ENCODE results near the gene NSMCE1. TPM values are rescaled to one million over a fixed set of nuclear protein-coding genes. Genes with fewer than 3 reads are reported as not detected.

Gene NSMCE1
- total RNA-seq, 3 donors from 2014 or later, result 39.3 to 50.1 (median 48.9) TPM

DNA sequence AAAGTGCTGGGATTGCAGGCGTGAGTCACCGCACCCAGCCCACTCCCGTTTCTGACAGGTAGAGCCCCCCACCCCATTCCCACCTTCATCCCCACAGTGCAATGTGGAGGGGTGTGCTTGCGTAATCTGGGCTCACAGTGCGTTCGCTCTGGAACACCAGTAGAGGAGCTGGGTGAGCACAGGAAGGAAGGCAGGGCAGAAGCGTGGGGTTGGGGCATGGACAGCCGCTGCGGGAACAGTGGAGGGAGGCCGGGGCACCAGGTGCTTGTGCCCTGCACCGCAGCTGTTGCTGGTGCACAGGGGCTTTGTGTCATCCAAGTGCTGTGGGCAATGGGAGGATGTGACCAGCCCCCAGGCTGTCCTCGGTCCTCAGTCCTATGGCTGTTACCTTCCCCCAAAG, 40.5 kb downstream of the NSMCE1 start:
- peak in 2 of 3 donors; percentile 26 to 49 for DNase-seq
- Histone ChIP-seq H3K4me1 (ENCODE audit: low read depth) (peaks cover 63% of the 10 kb centered on the region), H3K4me3 (no peak overlapping the region), H3K36me3 (ENCODE audit: low read depth) (no peaks in the 10 kb centered on the region), H3K9me3 (no peaks in the 10 kb centered on the region)
- TF ChIP-seq, protein P1, sequence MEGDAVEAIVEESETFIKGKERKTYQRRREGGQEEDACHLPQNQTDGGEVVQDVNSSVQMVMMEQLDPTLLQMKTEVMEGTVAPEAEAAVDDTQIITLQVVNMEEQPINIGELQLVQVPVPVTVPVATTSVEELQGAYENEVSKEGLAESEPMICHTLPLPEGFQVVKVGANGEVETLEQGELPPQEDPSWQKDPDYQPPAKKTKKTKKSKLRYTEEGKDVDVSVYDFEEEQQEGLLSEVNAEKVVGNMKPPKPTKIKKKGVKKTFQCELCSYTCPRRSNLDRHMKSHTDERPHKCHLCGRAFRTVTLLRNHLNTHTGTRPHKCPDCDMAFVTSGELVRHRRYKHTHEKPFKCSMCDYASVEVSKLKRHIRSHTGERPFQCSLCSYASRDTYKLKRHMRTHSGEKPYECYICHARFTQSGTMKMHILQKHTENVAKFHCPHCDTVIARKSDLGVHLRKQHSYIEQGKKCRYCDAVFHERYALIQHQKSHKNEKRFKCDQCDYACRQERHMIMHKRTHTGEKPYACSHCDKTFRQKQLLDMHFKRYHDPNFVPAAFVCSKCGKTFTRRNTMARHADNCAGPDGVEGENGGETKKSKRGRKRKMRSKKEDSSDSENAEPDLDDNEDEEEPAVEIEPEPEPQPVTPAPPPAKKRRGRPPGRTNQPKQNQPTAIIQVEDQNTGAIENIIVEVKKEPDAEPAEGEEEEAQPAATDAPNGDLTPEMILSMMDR (IDR thresholded peaks at IDR 0.05), result no peak
- no peak for ATAC-seq
- intact Hi-C loops (cut with DNase I, micrococcal nuclease), result no loop called here

DNA sequence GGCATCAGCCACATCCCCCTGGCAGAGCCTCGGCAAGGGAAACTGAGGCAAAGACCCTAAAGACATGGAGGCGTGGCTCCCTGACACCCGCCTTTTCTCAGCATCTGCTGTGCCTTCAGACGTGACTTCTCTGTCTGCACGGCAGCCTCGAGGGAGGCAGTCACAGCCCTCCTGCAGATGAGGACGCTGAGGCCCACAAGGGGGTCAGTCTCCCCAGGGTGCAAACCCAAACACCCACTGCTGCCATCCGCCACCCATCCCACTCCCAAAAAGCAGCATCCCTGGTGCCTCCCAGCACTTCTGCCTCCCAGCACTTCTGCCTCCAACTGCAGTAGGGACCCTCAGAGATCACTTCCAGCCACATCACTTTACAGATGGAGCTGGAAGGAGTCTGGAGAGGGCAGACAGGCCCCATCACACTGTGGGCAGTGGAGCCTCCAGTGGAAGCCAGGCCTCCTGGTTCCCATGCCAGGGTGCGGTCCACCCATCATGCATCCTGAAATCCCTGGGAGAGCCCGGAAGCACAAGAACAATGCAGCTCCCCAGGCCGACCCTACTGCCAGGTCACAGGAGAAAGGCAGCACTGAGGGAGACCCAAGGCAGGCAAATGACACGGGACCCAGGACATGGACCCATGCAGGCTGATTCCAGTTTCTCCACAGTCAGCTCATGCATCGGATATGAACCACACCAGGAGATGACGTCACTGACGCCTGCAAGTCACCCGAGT, 41.4 kb downstream of the NSMCE1 start:
- Histone ChIP-seq H3K9me3 (no peaks in the 10 kb centered on the region), H3K4me3 (no peak overlapping the region), H3K4me1 (ENCODE audit: low read depth) (peaks cover 57% of the 10 kb centered on the region), H3K36me3 (ENCODE audit: low read depth) (no peaks in the 10 kb centered on the region)
- TF ChIP-seq, protein P1 (IDR thresholded peaks at IDR 0.05), result no peak
- DNase-seq, result peak in 2 of 3 donors; percentile 38 to 46
- intact Hi-C loops (cut with DNase I, micrococcal nuclease), result no loop called here
- ATAC-seq, result no peak

DNA sequence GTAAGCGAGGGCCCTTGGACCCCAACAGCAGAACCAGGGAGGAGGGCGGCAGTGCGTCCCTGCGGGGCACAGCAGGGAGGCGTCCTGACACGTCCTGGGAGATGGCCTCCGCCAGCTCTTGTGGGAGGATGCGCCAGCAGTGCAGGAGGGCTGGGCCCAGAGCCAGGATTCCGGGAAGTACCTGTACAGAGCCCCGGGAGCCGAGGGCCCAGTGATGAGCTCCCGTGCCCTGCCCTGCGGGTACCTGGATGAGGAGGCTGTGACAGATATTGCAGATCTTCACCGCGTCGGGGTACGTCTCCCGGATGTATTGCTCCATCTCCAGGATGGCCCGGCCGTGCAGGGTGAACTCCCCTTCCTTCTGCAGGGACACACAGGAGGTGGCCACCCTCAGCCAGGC, 42.1 kb downstream of the NSMCE1 start:
- TF ChIP-seq, protein P1 (IDR thresholded peaks at IDR 0.05), result no peak
- Histone ChIP-seq H3K36me3 (ENCODE audit: low read depth) (no peaks in the 10 kb centered on the region), H3K9me3 (no peaks in the 10 kb centered on the region), H3K4me3 (no peak overlapping the region), H3K4me1 (ENCODE audit: low read depth) (peaks cover 50% of the 10 kb centered on the region)
- peak; percentile 35 for ATAC-seq
- intact Hi-C loops (cut with DNase I, micrococcal nuclease), result no loop called here
- DNase-seq, result peak in 2 of 3 donors; percentile 74 to 82

DNA sequence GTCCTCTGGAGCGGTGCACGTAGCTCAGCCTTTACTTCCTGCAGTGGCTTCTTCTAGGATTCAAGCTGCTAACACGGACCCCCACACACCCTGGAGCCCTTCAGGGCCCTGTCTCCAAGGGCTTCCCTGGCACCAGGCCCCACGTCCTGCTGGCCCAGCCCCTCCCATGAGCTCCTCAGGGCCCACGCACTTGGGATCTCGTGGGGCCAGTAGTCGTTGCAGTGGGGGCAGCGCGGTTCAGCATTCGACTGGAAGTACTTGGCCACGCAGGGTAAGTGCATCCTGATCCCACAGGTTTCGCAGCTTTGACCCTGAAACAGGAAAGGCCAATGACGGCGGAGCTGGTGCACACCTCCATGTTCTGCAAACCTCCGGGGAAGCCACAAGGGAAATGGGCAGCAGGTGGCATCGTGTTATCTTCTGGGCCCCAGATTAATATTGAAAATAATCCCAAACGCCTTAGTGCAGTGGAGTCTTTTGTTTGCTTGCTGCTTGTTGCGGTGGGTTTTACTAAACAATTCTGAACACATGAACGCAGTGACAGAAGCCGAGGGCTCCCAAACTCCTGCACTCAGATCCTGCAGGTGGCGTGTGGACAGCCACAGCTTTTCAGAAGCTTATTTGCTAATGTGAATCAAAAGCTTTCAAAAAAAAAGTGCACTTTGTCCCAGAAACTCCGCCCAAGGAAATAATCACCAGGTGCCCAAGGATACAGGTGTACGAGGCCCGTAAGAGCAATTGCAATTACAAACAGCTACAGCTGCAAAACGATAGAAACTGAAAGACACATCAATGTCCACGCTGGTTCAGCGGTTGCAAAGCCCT, 42.8 kb downstream of the NSMCE1 start:
- ATAC-seq (peak; percentile 68), DNase-seq (peak; percentile 53 to 75 (median 64))
- TF ChIP-seq, protein P1 (IDR thresholded peaks at IDR 0.05), result no peak
- H3K36me3 ChIP-seq (ENCODE audit: low read depth), result no peaks in the 10 kb centered on the region
- no peak overlapping the region for H3K4me3 ChIP-seq
- H3K9me3 ChIP-seq, result no peaks in the 10 kb centered on the region
- H3K4me1 ChIP-seq (ENCODE audit: low read depth), result peaks cover 45% of the 10 kb centered on the region
- intact Hi-C loops (cut with DNase I, micrococcal nuclease), result no loop called here

DNA sequence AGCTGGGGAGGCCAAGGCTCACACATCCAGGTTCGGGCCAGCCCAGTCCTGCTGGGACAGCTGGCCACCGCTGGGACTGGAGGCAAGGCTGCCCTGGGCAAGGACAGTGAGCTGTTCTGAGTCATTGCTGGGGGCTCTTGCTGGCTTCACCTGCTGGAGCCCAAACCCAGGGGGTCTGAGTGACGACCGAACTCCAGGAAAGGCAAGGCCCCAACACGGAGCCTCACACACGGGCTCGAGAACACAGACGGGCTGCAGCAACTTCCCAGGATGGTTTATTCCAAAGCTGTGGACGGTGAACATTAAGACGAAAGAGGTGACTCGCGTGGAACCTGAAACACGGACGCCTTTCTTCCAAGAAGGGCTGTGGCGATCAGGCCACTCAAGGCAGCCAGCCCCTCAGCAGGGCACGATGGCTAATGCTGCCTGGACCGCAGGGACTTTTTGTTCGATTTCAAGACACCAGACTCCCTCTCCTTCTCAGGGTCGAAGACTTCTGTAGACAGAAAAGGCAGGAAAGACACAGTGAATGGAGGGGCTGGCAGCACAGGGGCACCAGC, 43.8 kb downstream of the NSMCE1 start:
- Histone ChIP-seq H3K4me1 (ENCODE audit: low read depth) (peaks cover 36% of the 10 kb centered on the region), H3K4me3 (no peak overlapping the region), H3K9me3 (no peaks in the 10 kb centered on the region), H3K36me3 (ENCODE audit: low read depth) (no peaks in the 10 kb centered on the region)
- TF ChIP-seq, protein P1 (IDR thresholded peaks at IDR 0.05), result no peak
- intact Hi-C loops (cut with DNase I, micrococcal nuclease), result no loop called here
- ATAC-seq (no peak), DNase-seq (peak in 2 of 3 donors; percentile 27 to 48)
